H1 (cell line): ENCODE results near the gene PIAS1. TPM values are rescaled to one million over a fixed set of nuclear protein-coding genes. Genes with fewer than 3 reads are reported as not detected.

Source experiments
- CHD7 ChIP-seq: fragments of 300-600 bp; sonication (generic); IDR thresholded peaks from 2 replicates; pipeline ENCODE4 v1.7.1; 2012; ENCODE audit warnings: low read length, moderate library complexity, mild to moderate bottlenecking, inconsistent platforms; ENCODE audit not compliant: insufficient replicate concordance
- polyA plus RNA-seq, 7 experiments: library from polyadenylated mRNA; depleted of rRNA in 3 of 7; stranded (reverse) in 5 of 7; unstranded in 2 of 7; fragments of >200 nt in 5 of 7; fragments of 200-250 nt in 2 of 7; gene quantifications; 1 replicate in 5 of 7; 2 replicates in 1 of 7; 4 replicates in 1 of 7; pipeline versions ENCODE4 v1.2.1 to v1.2.3, GENCODE V29; 2011 to 2013; ENCODE audit warnings: missing spikeins in 2 of 7, mixed read lengths in 2 of 7
- total RNA-seq: library from RNA; stranded (reverse); fragmentation: NEBNext Ultra II Directional; extraction: Animal tissue kit (Norgen Biotek cat#: 25700); gene quantifications from 2 replicates; pipeline ENCODE4 v1.2.1, GENCODE V29; 2021

PIAS1 gene
- total and polyA plus RNA-seq, 2 of the 8 experiments (the other 6 are each of a cell fraction or from before 2014, with no cell fraction given): 30.8 to 34.5 TPM

GRCh38 chr15:68028888-68029207 lies 25.3 kb upstream of the PIAS1 start (continued):
- TF ChIP-seq CHD7: no peak
